HG02678 (cell line): ENCODE data around the gene CCDC88C.
A peak's percentile ranks its signal among the peaks of the same experiment; 100 is the strongest.

ENCODE experiments used
- ATAC-seq: cut with Tn5 transposase; IDR thresholded peaks from one replicate; pipeline ENCODE4 v1.9.1; 2021; ENCODE audit warnings: mild to moderate bottlenecking, moderate library complexity; ENCODE audit not compliant: unreplicated experiment

The CCDC88C gene

GRCh38 chr14:91330096-91330696 is 87.4 kb downstream of the CCDC88C start:
- ATAC-seq: no peak

GRCh38 chr14:91329486-91330014 is 88.1 kb downstream of the CCDC88C start:
- ATAC-seq: no peak

GRCh38 chr14:91328313-91329050 is 89.1 kb downstream of the CCDC88C start:
- ATAC-seq: no peak

- ATAC-seq: no peak
These were observed 89.8 kb downstream of the CCDC88C start for GRCh38 chr14:91327661-91328312.

- no peak for ATAC-seq
These were observed 90.4 kb downstream of the CCDC88C start for GRCh38 chr14:91327250-91327595.

- ATAC-seq: no peak
These were observed 90.9 kb downstream of the CCDC88C start for GRCh38 chr14:91326514-91327249.

- no peak for ATAC-seq
These were observed 92.7 kb downstream of the CCDC88C start for GRCh38 chr14:91324606-91325575.

GRCh38 chr14:91323671-91324605 is 93.7 kb downstream of the CCDC88C start:
- ATAC-seq: peak; percentile 72

GRCh38 chr14:91323031-91323430 is 94.6 kb downstream of the CCDC88C start:
- no peak for ATAC-seq

- no peak for ATAC-seq
These were observed 95.0 kb downstream of the CCDC88C start for GRCh38 chr14:91322623-91323022.

GRCh38 chr14:91321131-91321530 is 96.5 kb downstream of the CCDC88C start:
- no peak for ATAC-seq

- no peak for ATAC-seq
These were observed 97.4 kb downstream of the CCDC88C start for GRCh38 chr14:91320266-91320665.

- ATAC-seq: no peak
These were observed 98.7 kb downstream of the CCDC88C start for GRCh38 chr14:91318911-91319310.

- peak; percentile 60 for ATAC-seq
These were observed 100.0 kb downstream of the CCDC88C start for GRCh38 chr14:91317381-91318308.

- no peak for ATAC-seq
These were observed 100.9 kb downstream of the CCDC88C start for GRCh38 chr14:91316761-91317160.

- ATAC-seq: peak; percentile 68
These were observed 101.8 kb downstream of the CCDC88C start for GRCh38 chr14:91315844-91316267.

GRCh38 chr14:91313852-91314251 is 103.8 kb downstream of the CCDC88C start:
- ATAC-seq: no peak
